BE2C (cell line): ENCODE data around the gene ZNF710.

Experiments
- DNase-seq: peaks from one replicate; pipeline ENCODE4 v3.0.0-alpha.2; 2020
- H3K27me3 ChIP-seq: fragments of 250-450 bp; sonication (Bioruptor Pico); 2 replicates; pipeline ENCODE4 v1.5.1; 2020; ENCODE audit warnings: mild to moderate bottlenecking
- H3K36me3 ChIP-seq: fragments of 250-450 bp; sonication (Bioruptor Pico); 2 replicates; pipeline ENCODE4 v1.5.1; 2020; ENCODE audit warnings: mild to moderate bottlenecking
- H3K4me1 ChIP-seq: fragments of 250-450 bp; sonication (Bioruptor Pico); 2 replicates; pipeline ENCODE4 v1.5.1; 2020
- H3K4me3 ChIP-seq: 2 replicates; pipeline ENCODE4 v1.5.1; 2011; ENCODE audit warnings: low read depth, low read length
- H3K9me3 ChIP-seq: fragments of 250-450 bp; sonication (Bioruptor Pico); 2 replicates; pipeline ENCODE4 v1.5.1; 2020
- CTCF ChIP-seq: IDR thresholded peaks from 2 replicates; pipeline ENCODE4 v1.5.1; 2012; ENCODE audit warnings: mild to moderate bottlenecking, low read depth, low read length

The ZNF710 gene

DNA sequence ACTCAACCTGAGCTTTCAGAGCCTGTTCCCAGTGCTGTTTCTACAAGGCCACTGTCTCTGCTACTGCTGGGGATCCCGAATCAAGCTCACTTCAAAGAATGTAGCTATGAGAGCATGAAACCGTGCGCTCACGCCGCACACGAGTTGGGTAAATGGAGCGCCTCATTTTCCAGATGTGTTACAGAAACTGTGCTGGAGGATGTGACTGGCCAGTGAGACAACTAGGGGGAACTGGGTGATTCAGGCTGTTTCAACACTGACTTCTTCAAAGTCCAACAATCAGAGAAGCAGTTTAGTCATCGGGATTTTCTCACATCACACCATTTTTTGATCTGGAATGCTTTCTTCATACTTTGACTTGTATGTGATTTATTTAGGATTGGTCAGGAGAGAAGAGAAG, 3.5 kb downstream of the ZNF710 start:
- DNase-seq: no peak
- Histone ChIP-seq H3K36me3 (no peaks in the 10 kb centered on the region), H3K27me3 (no peaks in the 10 kb centered on the region), H3K9me3 (no peaks in the 10 kb centered on the region), H3K4me1 (no peaks in the 10 kb centered on the region; the same call in 1 of the 2 replicates), H3K4me3 (no peak overlapping the region)
- no peak for TF ChIP-seq CTCF

DNA sequence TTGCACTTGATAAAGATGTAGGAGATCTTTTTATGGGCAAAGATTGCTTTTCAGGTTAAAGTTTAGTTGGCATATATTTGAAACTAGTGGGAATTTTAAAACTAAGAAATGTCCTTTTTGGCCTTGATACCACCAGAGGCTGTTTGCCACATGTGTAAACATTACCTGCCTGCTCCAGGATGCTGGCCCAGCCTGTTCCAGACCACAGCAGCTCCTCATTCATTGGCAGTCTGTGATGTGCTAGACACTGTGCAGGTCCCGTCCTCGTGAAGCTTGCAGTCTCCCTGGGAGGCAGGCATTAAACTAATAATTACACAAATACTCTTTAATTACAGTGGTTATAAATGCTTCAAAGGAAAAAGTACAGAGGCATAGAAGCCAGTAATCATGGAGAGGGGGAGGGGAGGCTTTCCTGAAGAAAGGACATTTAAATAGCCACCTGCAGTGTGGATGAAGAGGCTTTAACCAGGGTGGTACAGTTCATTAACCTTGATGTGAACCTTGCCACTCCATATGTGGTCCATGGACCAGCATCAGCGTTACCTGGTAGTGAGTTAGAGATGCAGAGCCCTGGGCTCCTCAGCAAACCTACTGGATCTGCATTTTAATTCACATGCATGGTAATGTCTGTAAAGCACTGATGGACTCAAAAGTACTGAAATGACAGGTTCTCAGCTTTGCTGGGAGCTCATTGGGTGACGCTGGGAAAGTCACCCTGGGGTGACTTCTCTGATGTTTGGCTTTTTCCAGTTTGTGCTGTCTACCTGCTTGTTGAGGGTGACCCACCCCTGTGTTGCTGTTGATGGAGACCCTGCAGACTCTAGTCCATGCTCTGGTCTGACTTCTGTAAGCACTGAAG, 5.3 kb downstream of the ZNF710 start:
- Histone ChIP-seq H3K4me3 (no peak overlapping the region), H3K36me3 (no peaks in the 10 kb centered on the region), H3K4me1 (no peaks in the 10 kb centered on the region; the same call in 1 of the 2 replicates), H3K9me3 (no peaks in the 10 kb centered on the region), H3K27me3 (no peaks in the 10 kb centered on the region)
- no peak for TF ChIP-seq CTCF
- no peak for DNase-seq

DNA sequence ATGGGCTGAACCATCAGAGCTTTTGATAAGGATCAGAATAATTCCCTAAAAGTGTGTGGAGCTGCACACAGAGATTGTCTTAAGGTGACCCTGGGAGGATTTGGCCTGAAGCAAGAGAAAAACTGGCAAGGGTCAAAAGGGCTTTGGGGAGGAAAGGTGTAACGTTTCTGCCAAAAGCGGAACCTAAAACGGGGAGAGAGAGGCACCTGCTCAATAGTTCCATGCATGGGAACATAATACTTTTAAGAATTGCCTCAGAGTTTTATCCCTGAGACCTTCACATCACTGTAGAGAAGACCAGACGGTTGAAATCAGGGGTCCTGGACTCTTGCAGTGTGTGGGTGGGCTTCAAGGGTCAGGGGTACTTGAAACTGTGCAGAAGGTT, 5.9 kb downstream of the ZNF710 start:
- H3K36me3 ChIP-seq: no peaks in the 10 kb centered on the region
- no peak for DNase-seq
- no peak overlapping the region for H3K4me3 ChIP-seq
- no peak for TF ChIP-seq CTCF
- no peaks in the 10 kb centered on the region; the same call in 1 of the 2 replicates for H3K4me1 ChIP-seq
- H3K27me3 ChIP-seq: no peaks in the 10 kb centered on the region
- no peaks in the 10 kb centered on the region; the same call in 1 of the 2 replicates for H3K9me3 ChIP-seq

GRCh38 chr15:90008607-90009006, 7.5 kb downstream of the ZNF710 start:
- TF ChIP-seq CTCF: no peak
- H3K27me3 ChIP-seq: no peaks in the 10 kb centered on the region
- no peak overlapping the region for H3K4me3 ChIP-seq
- no peaks in the 10 kb centered on the region for H3K36me3 ChIP-seq
- no peaks in the 10 kb centered on the region for H3K4me1 ChIP-seq
- no peaks in the 10 kb centered on the region; the same call in 1 of the 2 replicates for H3K9me3 ChIP-seq
- DNase-seq: no peak

DNA sequence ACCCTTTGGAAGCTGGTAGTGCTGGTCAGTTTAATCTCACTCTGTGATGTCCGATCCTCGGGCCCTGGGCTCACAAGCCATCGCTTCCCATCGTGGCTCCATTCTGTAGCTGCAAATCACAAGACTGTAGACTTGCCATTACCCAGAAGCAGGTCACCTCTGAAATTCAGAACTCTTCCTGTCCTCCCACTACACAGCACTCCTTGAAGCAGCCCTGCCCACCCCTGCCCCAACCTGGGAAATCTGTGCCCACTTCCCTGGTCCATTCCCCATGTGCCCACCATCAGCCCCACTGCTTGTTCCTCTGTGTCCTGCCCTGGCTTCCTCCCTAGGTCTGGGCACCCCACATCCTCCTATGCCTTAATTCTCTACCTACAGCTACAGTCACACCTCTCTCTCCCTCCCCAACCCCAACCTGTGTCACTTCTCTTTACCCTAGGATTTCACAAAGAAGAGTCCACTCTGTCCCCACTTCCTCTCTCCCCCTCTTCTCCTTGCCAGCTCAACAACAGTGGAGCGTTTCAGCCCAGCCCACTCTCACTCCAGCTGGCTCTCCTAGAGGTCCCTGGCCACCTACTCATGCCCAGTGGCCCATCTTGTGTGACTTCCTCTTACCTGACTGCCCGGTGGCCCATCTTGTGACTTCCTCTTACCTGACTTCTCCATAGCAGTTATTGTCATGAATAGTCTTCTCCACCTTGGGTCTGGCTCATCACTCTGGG, 8.3 kb downstream of the ZNF710 start:
- H3K27me3 ChIP-seq: no peaks in the 10 kb centered on the region
- no peaks in the 10 kb centered on the region for H3K4me1 ChIP-seq
- no peak for DNase-seq
- no peak for TF ChIP-seq CTCF
- H3K9me3 ChIP-seq: no peaks in the 10 kb centered on the region; the same call in 1 of the 2 replicates
- no peak overlapping the region for H3K4me3 ChIP-seq
- no peaks in the 10 kb centered on the region for H3K36me3 ChIP-seq

DNA sequence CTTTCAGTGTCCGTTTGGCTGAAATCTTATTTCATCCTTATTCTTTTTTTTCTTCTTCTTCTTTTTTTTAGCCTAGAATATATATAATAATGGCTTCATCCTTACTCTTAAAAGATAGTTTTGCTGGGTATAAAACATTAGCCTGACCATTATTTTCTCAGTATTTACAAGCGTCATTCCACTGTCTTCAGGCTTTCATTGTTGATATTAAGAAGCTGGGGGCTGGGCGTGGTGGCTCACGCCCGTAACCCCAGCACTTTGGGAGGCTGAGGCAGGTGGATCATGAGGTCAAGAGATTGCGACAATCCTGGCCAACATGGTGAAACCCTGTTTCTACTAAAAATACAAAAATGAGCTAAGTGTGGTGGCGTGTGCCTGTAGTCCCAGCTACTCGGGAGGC, 10.6 kb downstream of the ZNF710 start:
- Histone ChIP-seq H3K27me3 (no peaks in the 10 kb centered on the region), H3K4me3 (no peak overlapping the region), H3K36me3 (no peaks in the 10 kb centered on the region), H3K9me3 (no peaks in the 10 kb centered on the region; the same call in 1 of the 2 replicates), H3K4me1 (no peaks in the 10 kb centered on the region)
- no peak for DNase-seq
- no peak for TF ChIP-seq CTCF
